Spinal cord (tissue), 10 donors: ENCODE measurements around the gene OR2M7. TPM values are rescaled to one million over a fixed set of nuclear protein-coding genes. Genes with fewer than 3 reads are reported as not detected.
"Not testable (repeated sequence)": the region's sequence is repeated elsewhere in the genome, so short reads cannot be mapped to it uniquely, and the experiment has no call there.

ENCODE experiments used
- DNase-seq, 6 donors: peaks; one replicate each; pipeline versions ENCODE4 v3.0.0 to v3.0.0-alpha.2; 2013 to 2015; ENCODE audit warnings: low spot score in 6 of 6, low read depth in 4 of 6
- H3K27ac ChIP-seq: one replicate; pipeline ENCODE4 v1.5.1; 2013; ENCODE audit warnings: low read depth, low read length, control low read depth
- H3K27me3 ChIP-seq: one replicate; pipeline ENCODE4 v1.6.1; 2013; ENCODE audit warnings: low read length; ENCODE audit not compliant: control insufficient read depth, insufficient read depth
- H3K36me3 ChIP-seq: one replicate; pipeline ENCODE4 v1.6.1; 2013; ENCODE audit warnings: low read length; ENCODE audit not compliant: control insufficient read depth, insufficient read depth
- H3K4me1 ChIP-seq: one replicate; pipeline ENCODE4 v1.6.1; 2013; ENCODE audit warnings: low read length; ENCODE audit not compliant: control insufficient read depth, insufficient read depth
- H3K4me3 ChIP-seq: one replicate; pipeline ENCODE4 v1.5.1; 2013; ENCODE audit warnings: low read depth, low read length, control low read depth
- H3K9me3 ChIP-seq: one replicate; pipeline ENCODE4 v1.6.1; 2013; ENCODE audit warnings: low read length; ENCODE audit not compliant: control insufficient read depth, insufficient read depth
- WGBS: methylation state at CpG from one replicate; pipeline ENCODE4 v1.1.5; 2013; ENCODE audit warnings: missing lambda C conversion rate; ENCODE audit not compliant: insufficient coverage; 5-methylcytosine and 5-hydroxymethylcytosine counted together
- polyA plus RNA-seq, 2 donors: library from polyadenylated mRNA; unstranded; fragments of 120-200 nt; gene quantifications; one replicate each; pipeline ENCODE4 v1.2.1, GENCODE V29; 2013; ENCODE audit not compliant: insufficient read length in 2 of 2
- total RNA-seq, 2 donors: library from RNA; depleted of rRNA in 1 of 2; stranded (reverse); fragments of 120-200 nt in 1 of 2; fragments of >200 nt in 1 of 2; gene quantifications; one replicate each; pipeline versions ENCODE4 v1.2.3 to v1.2.4, GENCODE V29; 2013 to 2014
- donor health status: healthy.

OR2M7 gene
- total and polyA plus RNA-seq, 4 donors: not detected

DNA sequence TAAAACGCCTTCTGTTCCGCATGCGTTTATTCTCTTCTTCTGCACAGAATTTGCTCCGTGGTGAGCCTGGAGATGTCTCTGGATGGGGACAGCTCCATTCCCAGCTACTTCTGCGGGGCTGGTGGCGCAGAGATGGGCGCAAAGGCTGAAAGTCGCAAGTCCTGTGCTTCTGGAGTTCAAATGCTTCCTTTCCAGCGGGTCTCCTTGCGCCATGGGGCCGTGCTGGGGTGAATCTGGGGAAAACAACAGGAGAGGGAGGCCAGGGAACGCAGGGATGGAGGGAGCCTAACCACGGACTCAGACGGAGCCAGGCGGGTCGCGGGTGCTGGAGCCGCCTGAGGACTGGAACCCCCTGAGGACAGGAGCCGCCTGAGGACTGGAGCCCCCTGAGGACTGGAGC lies 18.3 kb downstream of the OR2M7 start:
- Histone ChIP-seq H3K4me1 (no peaks in the 10 kb centered on the region), H3K27me3 (no peaks in the 10 kb centered on the region), H3K27ac (no peak overlapping the region), H3K36me3 (no peaks in the 10 kb centered on the region), H3K4me3 (no peak overlapping the region), H3K9me3 (peaks cover 2% of the 10 kb centered on the region)
- DNase-seq: no peak
- 94% methylated on average over 18 of the region's 19 CpGs for WGBS

DNA sequence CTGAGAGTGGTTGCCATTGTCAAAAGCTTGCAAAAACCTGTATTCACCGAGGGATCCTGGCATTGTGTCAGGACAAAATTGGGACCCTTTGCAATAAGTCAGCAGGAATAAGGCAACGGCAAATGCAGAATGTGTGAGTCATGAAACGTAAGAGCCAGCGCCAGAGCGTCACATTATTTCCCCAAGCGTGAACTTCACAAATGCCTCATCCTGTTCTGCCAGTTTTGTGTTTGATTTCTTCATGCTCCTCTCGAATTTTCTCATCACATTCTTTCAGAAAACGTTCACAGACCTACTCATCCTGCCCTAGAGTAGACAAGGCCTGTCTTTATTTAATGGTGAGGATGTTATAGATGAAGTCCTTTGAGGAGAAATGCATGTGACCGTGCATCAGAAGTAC lies 18.7 kb downstream of the OR2M7 start:
- not testable (repeated sequence) for H3K4me1 ChIP-seq, DNase-seq, H3K27me3 ChIP-seq, H3K4me3 ChIP-seq, H3K27ac ChIP-seq, H3K36me3 ChIP-seq, H3K9me3 ChIP-seq
- WGBS: 74% methylated on average over 2 of the region's 9 CpGs

DNA sequence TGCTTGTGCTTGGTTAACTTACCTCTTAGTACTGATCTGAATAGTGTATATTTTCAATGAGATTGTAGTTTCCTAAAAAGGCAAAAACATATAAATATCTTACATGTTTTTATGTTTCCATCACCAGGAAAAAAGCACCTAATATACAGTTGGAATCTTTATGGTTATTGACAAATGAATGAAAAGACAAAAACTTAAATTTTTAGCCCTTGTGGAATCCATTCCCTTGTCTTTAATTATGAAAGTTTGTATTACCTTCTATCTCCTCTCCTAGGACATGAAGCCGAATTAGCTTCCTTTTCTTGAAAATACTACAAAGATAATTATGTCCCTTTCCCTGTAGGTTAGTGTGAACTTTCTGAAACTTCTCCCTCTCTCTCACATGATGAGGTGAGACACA lies 21.0 kb downstream of the OR2M7 start, which contains the start of gene OR2T12:
TSS of gene OR2T12 (minus strand) at position 101 of the 400 bp plus-strand sequence. CDS start 7,846 bp downstream, outside the sequence.
- Histone ChIP-seq H3K9me3 (peaks cover 4% of the 10 kb centered on the region), H3K4me1 (no peaks in the 10 kb centered on the region), H3K36me3 (no peaks in the 10 kb centered on the region), H3K4me3 (no peak within 1 kb of the TSS), H3K27me3 (no peaks in the 10 kb centered on the region), H3K27ac (no peak within 1 kb of the TSS)
- no peak for DNase-seq
- no CpG with 5 or more reads among the region's 1 CpG for WGBS

DNA sequence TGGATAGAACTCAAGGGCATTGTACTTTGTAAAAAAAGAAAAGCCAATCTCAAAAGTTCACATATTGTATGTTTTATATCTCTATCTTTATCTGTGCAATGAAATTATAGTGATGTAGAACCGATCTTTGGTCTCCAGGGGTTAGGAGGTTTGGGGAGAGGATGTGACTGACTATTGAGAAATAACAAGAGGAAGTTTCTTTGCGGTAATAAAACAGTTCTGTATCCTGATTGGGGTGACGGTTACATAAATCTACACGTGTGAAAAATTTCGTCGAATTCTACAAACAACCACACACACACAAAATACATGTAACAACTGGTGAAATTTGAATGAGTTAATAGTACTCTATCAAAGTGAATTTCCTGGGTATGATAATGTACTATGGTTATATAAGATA lies 36.0 kb downstream of the OR2M7 start:
- no peak overlapping the region for H3K27ac ChIP-seq
- H3K27me3 ChIP-seq: no peaks in the 10 kb centered on the region
- DNase-seq: no peak
- no peaks in the 10 kb centered on the region for H3K4me1 ChIP-seq
- H3K4me3 ChIP-seq: no peak overlapping the region
- no peaks in the 10 kb centered on the region for H3K36me3 ChIP-seq
- no CpG with 5 or more reads among the region's 6 CpGs for WGBS
- H3K9me3 ChIP-seq: no peaks in the 10 kb centered on the region

- H3K36me3 ChIP-seq: no peaks in the 10 kb centered on the region
- H3K4me1 ChIP-seq: no peaks in the 10 kb centered on the region
- H3K27me3 ChIP-seq: no peaks in the 10 kb centered on the region
- H3K9me3 ChIP-seq: no peaks in the 10 kb centered on the region
- no peak for DNase-seq
- no peak within 1 kb of the TSS for H3K27ac ChIP-seq
- 40% methylated on average over 1 of the region's 1 CpG for WGBS
- no peak within 1 kb of the TSS for H3K4me3 ChIP-seq
Measured at GRCh38 chr1:248277876-248278275, 46.5 kb downstream of the OR2M7 start, which contains the start of gene OR2T33. TSS of gene OR2T33 (minus strand) at chr1:248277976. CDS start at chr1:248273814, 4,162 bp downstream.

Other genes with a start within 250 kb of the OR2M7 start
- gene OR2L13, start 229.4 kb downstream of the OR2M7 start, total RNA-seq: 1 to 10 TPM in 1 of 2 donors, under 1 TPM in 1; 0.94 to 2.6 TPM
- 1 to 10 TPM; 5.8 to 6.4 TPM for gene OR2L13, start 229.4 kb downstream of the OR2M7 start, polyA plus RNA-seq
- gene OR2M5, start 179.4 kb downstream of the OR2M7 start, total RNA-seq: not detected
- gene OR2M5, start 179.4 kb downstream of the OR2M7 start, polyA plus RNA-seq: not detected
- under 1 TPM; 0.17 to 0.40 TPM for gene OR2M2, start 149.7 kb downstream of the OR2M7 start, total RNA-seq
- gene OR2M2, start 149.7 kb downstream of the OR2M7 start, polyA plus RNA-seq: not detected
- gene OR2M3, start 127.3 kb downstream of the OR2M7 start, total RNA-seq: under 1 TPM; 0.06 to 0.40 TPM
- under 1 TPM; 0.05 to 0.08 TPM for gene OR2M3, start 127.3 kb downstream of the OR2M7 start, polyA plus RNA-seq
- under 1 TPM; 0.11 to 0.40 TPM for gene OR2M4, start 93.2 kb downstream of the OR2M7 start, total RNA-seq
- gene OR2M4, start 93.2 kb downstream of the OR2M7 start, polyA plus RNA-seq: under 1 TPM; 0.17 to 0.39 TPM
- under 1 TPM in 1 of 2 donors, not detected in 1; 0.11 TPM for gene OR2T33, start 46.6 kb downstream of the OR2M7 start, total RNA-seq
- gene OR2T33, start 46.6 kb downstream of the OR2M7 start, polyA plus RNA-seq: under 1 TPM; 0.24 to 0.41 TPM
- gene OR2T12, start 21.1 kb downstream of the OR2M7 start, total RNA-seq: not detected
- under 1 TPM in 1 of 2 donors, not detected in 1; 0.05 TPM for gene OR2T12, start 21.1 kb downstream of the OR2M7 start, polyA plus RNA-seq
- gene OR14C36, start 24.2 kb upstream of the OR2M7 start, total RNA-seq: not detected
- not detected for gene OR14C36, start 24.2 kb upstream of the OR2M7 start, polyA plus RNA-seq
- gene OR2T4, start 37.1 kb upstream of the OR2M7 start, total RNA-seq: not detected
- gene OR2T4, start 37.1 kb upstream of the OR2M7 start, polyA plus RNA-seq: not detected
- under 1 TPM in 1 of 2 donors, not detected in 1; 0.20 TPM for gene OR2T6, start 51.2 kb upstream of the OR2M7 start, total RNA-seq
- gene OR2T6, start 51.2 kb upstream of the OR2M7 start, polyA plus RNA-seq: under 1 TPM; 0.10 to 0.12 TPM
- not detected for gene OR2T1, start 78.5 kb upstream of the OR2M7 start, total RNA-seq
- not detected for gene OR2T1, start 78.5 kb upstream of the OR2M7 start, polyA plus RNA-seq
- gene OR2T2, start 121.1 kb upstream of the OR2M7 start, total RNA-seq: not detected
- not detected for gene OR2T2, start 121.1 kb upstream of the OR2M7 start, polyA plus RNA-seq
- not detected for gene OR2T3, start 148.8 kb upstream of the OR2M7 start, total RNA-seq
- gene OR2T3, start 148.8 kb upstream of the OR2M7 start, polyA plus RNA-seq: not detected
- not detected for gene OR2T5, start 164.0 kb upstream of the OR2M7 start, total RNA-seq
- not detected for gene OR2T5, start 164.0 kb upstream of the OR2M7 start, polyA plus RNA-seq
- not detected for gene OR2G6, start 183.5 kb upstream of the OR2M7 start, total RNA-seq
- under 1 TPM in 1 of 2 donors, not detected in 1; 0.06 TPM for gene OR2G6, start 183.5 kb upstream of the OR2M7 start, polyA plus RNA-seq
- not detected for gene OR2T29, start 238.2 kb upstream of the OR2M7 start, total RNA-seq
- not detected for gene OR2T29, start 238.2 kb upstream of the OR2M7 start, polyA plus RNA-seq